Thyroid gland (tissue), 4 donors: Measurements from ENCODE around the gene LSM11. TPM values are rescaled to one million over a fixed set of nuclear protein-coding genes. Genes with fewer than 3 reads are reported as not detected.

Experiments
- DNase-seq, 2 donors: peaks; one replicate each; pipeline ENCODE4 v3.0.0-alpha.2; 2019
- H3K27ac ChIP-seq, 3 donors: fragments of 200-600 bp; sonication (generic); 1 replicate in 2 of 3; 2 replicates in 1 of 3; pipeline ENCODE4 v1.5.1; 2016 to 2019; ENCODE audit warnings: mild to moderate bottlenecking in 1 of 3, moderate library complexity in 1 of 3
- H3K27me3 ChIP-seq: fragments of 200-600 bp; sonication (generic); one replicate; pipeline ENCODE4 v1.5.1; 2019
- H3K36me3 ChIP-seq, 2 donors: fragments of 200-600 bp; sonication (generic); one replicate each; pipeline ENCODE4 v1.5.1; 2016 to 2019
- H3K4me1 ChIP-seq, 2 donors: fragments of 200-600 bp; sonication (generic); one replicate each; pipeline ENCODE4 v1.5.1; 2017 to 2019
- H3K4me3 ChIP-seq, 3 donors: fragments of 200-600 bp; sonication (generic); replicated peaks in 1 of 3; 1 replicate in 2 of 3; 2 replicates in 1 of 3; pipeline ENCODE4 v1.5.1; 2016; ENCODE audit warnings: mild to moderate bottlenecking in 1 of 3
- H3K9me3 ChIP-seq: fragments of 200-600 bp; sonication (generic); one replicate; pipeline ENCODE4 v1.5.1; 2017
- POLR2A ChIP-seq, 2 donors: fragments of 450-650 bp; IDR thresholded peaks; one replicate each; pipeline ENCODE4 v1.6.1; 2017; ENCODE audit warnings: antibody characterized with exemption in 2 of 2, mild to moderate bottlenecking in 2 of 2, moderate library complexity in 1 of 2
- WGBS, 2 donors: methylation state at CpG; one replicate each; pipeline ENCODE4 v1.1.5; 2017; 5-methylcytosine and 5-hydroxymethylcytosine counted together
- intact Hi-C: fragments of 100-400 bp; cut with DNase I; formaldehyde crosslinking; loops from one replicate; pipeline ENCODE4 v1.15.1; 2023
- total RNA-seq, 4 donors: library from RNA; depleted of rRNA; stranded (reverse); fragments of >200 nt; gene quantifications; one replicate each; pipeline ENCODE4 v1.2.3, GENCODE V29; 2016
- TF ChIP-seq, protein P1 (sequence below), 6 experiments: fragments of 200-600 bp in 3 of 6; fragments of 450-650 bp in 3 of 6; sonication (generic) in 3 of 6; IDR thresholded peaks; one replicate each; pipeline ENCODE4 v1.5.1; 2016 to 2019; ENCODE audit warnings: antibody characterized with exemption in 6 of 6, mild to moderate bottlenecking in 2 of 6, inconsistent platforms in 1 of 6, moderate library complexity in 1 of 6

The LSM11 gene
- total RNA-seq, 4 donors from 2014 or later = 2.2 to 4.7 (median 3.8) TPM

DNA sequence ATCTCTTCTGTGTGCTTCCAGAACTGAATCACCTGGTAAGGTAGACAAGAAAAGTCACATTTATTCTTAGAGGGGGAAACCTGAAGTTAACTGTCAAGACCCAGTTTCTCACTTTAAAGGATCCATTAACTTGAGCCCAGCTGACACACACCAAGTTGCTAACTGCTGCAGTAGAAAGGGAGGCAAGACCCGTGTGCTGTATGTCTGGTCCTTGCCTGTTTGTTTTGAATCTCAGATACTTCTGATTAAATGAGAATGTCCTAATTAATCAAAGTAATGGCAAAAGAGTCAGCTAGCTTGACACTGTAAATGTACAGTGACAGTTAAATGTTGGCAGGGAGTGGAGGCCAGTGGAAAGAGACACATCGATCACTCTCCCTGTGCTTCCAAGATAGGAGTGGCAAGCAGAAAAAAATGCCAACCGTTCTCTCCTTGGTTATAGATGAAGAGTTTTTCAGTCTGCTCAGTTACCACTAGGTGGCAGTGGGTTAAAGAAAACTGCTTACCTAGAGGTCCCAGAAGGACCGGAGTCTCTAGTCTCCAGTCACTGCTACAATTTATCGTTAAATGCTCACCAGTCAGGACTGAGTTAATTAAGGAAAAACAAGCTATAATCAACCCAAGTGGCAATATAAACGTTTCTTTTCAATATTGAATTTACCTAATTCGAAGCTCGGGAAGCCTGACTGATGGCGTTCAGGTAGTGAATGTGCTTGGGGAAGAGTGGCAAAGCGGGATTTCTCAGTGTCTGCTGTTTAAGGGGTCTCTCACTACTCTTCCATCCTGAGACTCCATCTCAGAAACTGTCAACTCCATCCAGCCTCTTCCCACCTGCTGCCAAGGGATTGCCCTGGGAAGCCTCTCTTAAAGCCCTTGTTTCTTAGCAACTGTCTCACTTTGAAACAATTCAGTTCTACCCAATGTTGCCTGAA, 18.4 kb downstream of the LSM11 start:
- Histone ChIP-seq H3K27ac (no peak overlapping the region), H3K4me1 (no peaks in the 10 kb centered on the region), H3K9me3 (no peaks in the 10 kb centered on the region), H3K4me3 (no peak overlapping the region), H3K27me3 (no peaks in the 10 kb centered on the region), H3K36me3 (no peaks in the 10 kb centered on the region)
- TF ChIP-seq, protein P1, sequence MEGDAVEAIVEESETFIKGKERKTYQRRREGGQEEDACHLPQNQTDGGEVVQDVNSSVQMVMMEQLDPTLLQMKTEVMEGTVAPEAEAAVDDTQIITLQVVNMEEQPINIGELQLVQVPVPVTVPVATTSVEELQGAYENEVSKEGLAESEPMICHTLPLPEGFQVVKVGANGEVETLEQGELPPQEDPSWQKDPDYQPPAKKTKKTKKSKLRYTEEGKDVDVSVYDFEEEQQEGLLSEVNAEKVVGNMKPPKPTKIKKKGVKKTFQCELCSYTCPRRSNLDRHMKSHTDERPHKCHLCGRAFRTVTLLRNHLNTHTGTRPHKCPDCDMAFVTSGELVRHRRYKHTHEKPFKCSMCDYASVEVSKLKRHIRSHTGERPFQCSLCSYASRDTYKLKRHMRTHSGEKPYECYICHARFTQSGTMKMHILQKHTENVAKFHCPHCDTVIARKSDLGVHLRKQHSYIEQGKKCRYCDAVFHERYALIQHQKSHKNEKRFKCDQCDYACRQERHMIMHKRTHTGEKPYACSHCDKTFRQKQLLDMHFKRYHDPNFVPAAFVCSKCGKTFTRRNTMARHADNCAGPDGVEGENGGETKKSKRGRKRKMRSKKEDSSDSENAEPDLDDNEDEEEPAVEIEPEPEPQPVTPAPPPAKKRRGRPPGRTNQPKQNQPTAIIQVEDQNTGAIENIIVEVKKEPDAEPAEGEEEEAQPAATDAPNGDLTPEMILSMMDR (IDR thresholded peaks at IDR 0.05) = peak; percentile 55 to 85 (median 62)
- no peak for TF ChIP-seq POLR2A (IDR thresholded peaks at IDR 0.05)
- intact Hi-C loops = no loop called here
- peak in 1 of 2 donors; percentile 6 for DNase-seq
- 30 to 32% methylated on average over 10 of the region's 10 CpGs for WGBS, 2 donors

DNA sequence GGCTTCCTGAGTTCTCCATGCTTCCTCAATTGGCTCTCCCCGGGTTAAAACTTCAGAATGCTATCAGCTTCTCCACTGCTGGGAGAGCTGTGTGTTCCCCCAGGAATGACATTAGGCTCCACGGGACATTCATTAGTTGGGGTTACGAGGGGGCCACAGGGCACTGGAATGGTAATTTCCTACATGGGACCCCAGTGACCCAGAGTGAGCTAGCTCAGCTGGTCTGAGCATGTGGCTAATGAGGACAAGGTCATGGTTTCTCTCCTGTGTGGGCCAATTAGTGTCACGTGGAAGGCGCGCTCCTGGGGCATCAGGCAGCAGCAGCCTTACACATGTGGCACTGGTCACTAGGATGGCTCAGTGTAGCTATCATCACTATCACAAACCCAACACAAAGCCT, 21.0 kb downstream of the LSM11 start:
- Histone ChIP-seq H3K27ac (no peak overlapping the region), H3K9me3 (no peaks in the 10 kb centered on the region), H3K27me3 (no peaks in the 10 kb centered on the region), H3K36me3 (no peaks in the 10 kb centered on the region), H3K4me1 (no peaks in the 10 kb centered on the region), H3K4me3 (no peak overlapping the region)
- 91% methylated on average over 6 of the region's 6 CpGs for WGBS, 2 donors
- intact Hi-C loops = no loop called here
- no peak for DNase-seq
- TF ChIP-seq, protein P1 (IDR thresholded peaks at IDR 0.05) = no peak
- no peak for TF ChIP-seq POLR2A (IDR thresholded peaks at IDR 0.05)

DNA sequence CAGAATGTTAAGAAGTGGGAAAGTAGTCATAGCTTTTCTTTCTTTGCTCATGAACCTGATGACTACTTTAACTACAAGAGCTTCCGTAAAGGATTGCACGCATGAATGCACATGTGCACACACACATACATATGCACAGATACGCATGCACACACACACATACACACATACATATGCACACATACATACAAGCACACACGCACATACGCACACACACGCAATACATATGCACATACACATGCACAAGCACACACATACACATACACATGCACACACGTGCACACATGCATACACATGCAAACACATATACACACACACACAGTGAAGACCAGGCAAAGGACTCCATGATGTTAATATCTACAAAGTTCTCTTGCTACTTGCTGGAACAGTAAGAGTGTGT, 22.9 kb downstream of the LSM11 start:
- Histone ChIP-seq H3K27ac (no peak overlapping the region), H3K9me3 (no peaks in the 10 kb centered on the region), H3K36me3 (no peaks in the 10 kb centered on the region), H3K27me3 (no peaks in the 10 kb centered on the region), H3K4me3 (no peak overlapping the region), H3K4me1 (no peaks in the 10 kb centered on the region)
- 86 to 87% methylated on average over 7 of the region's 7 CpGs for WGBS, 2 donors
- no peak for TF ChIP-seq POLR2A (IDR thresholded peaks at IDR 0.05)
- TF ChIP-seq, protein P1 (IDR thresholded peaks at IDR 0.05) = no peak
- no peak for DNase-seq
- intact Hi-C loops = no loop called here

DNA sequence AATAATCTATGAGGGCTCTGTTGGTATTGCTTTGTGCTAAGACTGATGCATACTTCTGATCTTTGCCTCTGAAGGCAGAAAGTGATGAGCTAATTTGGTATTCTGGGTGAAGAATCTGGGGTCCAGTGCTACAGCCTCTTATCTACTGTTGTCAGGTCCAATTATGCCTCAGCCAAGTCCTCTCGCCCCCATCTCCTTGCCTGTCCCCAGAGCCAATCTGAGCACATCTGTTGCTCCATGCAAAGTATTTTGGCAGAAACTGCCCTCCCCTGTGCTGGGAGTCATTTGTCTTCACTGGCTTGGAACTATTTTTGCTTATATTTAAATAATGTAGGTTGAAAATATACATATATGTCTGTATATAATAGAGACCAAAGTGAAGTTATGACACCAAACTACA, 23.4 kb downstream of the LSM11 start:
- Histone ChIP-seq H3K4me1 (no peaks in the 10 kb centered on the region), H3K27me3 (no peaks in the 10 kb centered on the region), H3K36me3 (no peaks in the 10 kb centered on the region), H3K27ac (no peak overlapping the region), H3K4me3 (no peak overlapping the region), H3K9me3 (no peaks in the 10 kb centered on the region)
- TF ChIP-seq, protein P1 (IDR thresholded peaks at IDR 0.05) = no peak
- TF ChIP-seq POLR2A (IDR thresholded peaks at IDR 0.05) = no peak
- intact Hi-C loops = no loop called here
- no peak for DNase-seq
- WGBS, 2 donors = 70% methylated on average over 1 of the region's 1 CpG

DNA sequence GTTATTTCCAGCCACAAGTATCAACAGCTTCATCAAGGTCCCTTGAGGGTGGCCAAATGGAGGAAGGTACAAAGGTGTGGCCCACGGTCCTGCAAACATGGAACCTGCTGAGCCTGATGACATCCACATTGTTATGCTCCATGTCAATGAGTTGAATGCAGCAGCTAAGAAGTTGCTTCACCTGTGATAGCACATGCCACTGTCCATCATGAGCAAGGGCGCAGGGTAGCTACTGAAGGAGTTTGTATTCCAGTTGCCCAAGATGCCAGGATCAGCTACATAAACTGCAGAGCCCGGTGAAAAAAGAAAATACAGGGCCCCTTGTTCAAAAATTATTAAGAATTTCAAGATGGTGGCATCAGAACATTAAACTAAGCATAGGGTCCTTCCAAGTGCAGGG, 24.2 kb downstream of the LSM11 start:
- Histone ChIP-seq H3K36me3 (no peaks in the 10 kb centered on the region), H3K4me3 (no peak overlapping the region), H3K27ac (no peak overlapping the region), H3K9me3 (no peaks in the 10 kb centered on the region), H3K4me1 (no peaks in the 10 kb centered on the region), H3K27me3 (no peaks in the 10 kb centered on the region)
- no peak for DNase-seq
- TF ChIP-seq, protein P1 (IDR thresholded peaks at IDR 0.05) = no peak
- no peak for TF ChIP-seq POLR2A (IDR thresholded peaks at IDR 0.05)
- intact Hi-C loops = no loop called here
- 100% methylated on average over 3 of the region's 3 CpGs for WGBS, 2 donors
